ENCODE data around the gene IFI27L1. TPM values are rescaled to one million over a fixed set of nuclear protein-coding genes. Genes with fewer than 3 reads are reported as not detected.
A peak's percentile ranks its signal among the peaks of the same experiment; 100 is the strongest.

Gene IFI27L1
- total RNA-seq (31.1 and 31.8 TPM in 2 replicates), polyA plus RNA-seq (32.9 and 38.1 TPM in 2 replicates), polyA minus RNA-seq (9.7 and 13.9 TPM in 2 replicates), Bru-seq, nascent RNA (percentile 63 among the genes with signal in this experiment), BruChase-seq, experiment 1, labeled RNA remaining after a 6-hour chase (percentile 67 among the genes with signal in this experiment), BruChase-seq, experiment 2, labeled RNA remaining after a 2-hour chase (percentile 68 among the genes with signal in this experiment)
- polyA plus RNA-seq (2011; cell fraction: cytosol; rRNA removed) = 28.3 and 28.8 TPM in 2 replicates
- 23.2 and 26.8 TPM in 2 replicates for polyA plus RNA-seq (2011; cell fraction: nucleus; rRNA removed)
- polyA plus RNA-seq (2012) = 12.9 and 14.3 TPM in 2 replicates
- polyA minus RNA-seq (2011; cell fraction: cytosol; rRNA and poly(A)+ RNA removed) = 5.0 TPM
- 6.0 and 7.1 TPM in 2 replicates for polyA minus RNA-seq (2011; cell fraction: nucleus; rRNA and poly(A)+ RNA removed)
- long read RNA-seq, transcript IFI27L1-209 (5 exons, 680 nt) = major isoform, 26 of 58 reads
- long read RNA-seq, partial matches to known transcripts = 3 of 58 reads
- long read RNA-seq, other reads (novel, unspliced or antisense) = 28 of 58 reads

GRCh38 chr14:94080621-94081385 lies at the start of gene IFI27L1, which contains the start of gene DDX24:
IFI27L1 (plus strand) TSS chr14:94081310; CDS start chr14:94096938, 15,628 bp downstream.
DDX24 (minus strand) TSS chr14:94081202; CDS start chr14:94079742, 1,460 bp downstream.
- no peaks in the 10 kb centered on the region for H3K9me1 ChIP-seq (replicated peaks; ENCODE audit: control insufficient read depth, extremely low read depth, insufficient read depth, low read length)
- ChIA-PET CTCF (interaction anchor here (0.6 to 2.9 kb wide), 10 partner anchors 14 to 61 kb away, joined by 3 to 16 read pairs (median 4); partner anchors contain the start of gene IFI27L2), POLR2A (interaction anchor here (0.7 to 2.0 kb wide), 5 partner anchors 12 to 52 kb away, joined by 3 to 5 read pairs (median 4); partner anchors contain the start of genes IFI27 and IFI27L2)
- DNase-seq (ENCODE audit: low read depth, low spot score) (peak; percentile 97), FAIRE-seq (peak; percentile 84)
- H3K4me1 ChIP-seq (ENCODE audit: control insufficient read depth, extremely low read depth, insufficient read depth, low read length) = peaks cover 29% of the 10 kb centered on the region
- BruUV-seq (replicated peaks) = no TSS peak
- H3K36me3 ChIP-seq (ENCODE audit: control insufficient read depth in 2 of 2, extremely low read depth in 1 of 2, insufficient read depth in 2 of 2, low read length in 2 of 2) = peaks cover 3 to 5% of the 10 kb centered on the region in 2 experiments
- intact Hi-C loops (cut with micrococcal nuclease) (loop anchor here (1.0 to 5.0 kb wide), 4 partner anchors 30 to 91 kb away; partner anchors contain the start of gene PPP4R4), dilution Hi-C loops (cut with MboI; ENCODE audit: extremely low pct_ligation_motif_present, low sequenced_read_pairs) (no loop called here)
- peak within 1 kb of the TSS; percentile 67 to 88 (median 82) for H3K4me3 ChIP-seq (replicated peaks in 1 of 3; ENCODE audit: insufficient read depth in 1 of 3, low read depth in 1 of 3, low read length in 3 of 3)
- peak within 1 kb of the TSS; percentile 80 for H3K27ac ChIP-seq (ENCODE audit: insufficient read depth, low read depth, low read length)
- peaks cover 4% of the 10 kb centered on the region for H4K20me1 ChIP-seq (replicated peaks; ENCODE audit: control insufficient read depth, extremely low read depth, insufficient read depth, low read length)
- H3K27me3 ChIP-seq (ENCODE audit: control insufficient read depth in 2 of 2, insufficient read depth in 2 of 2, low read length in 2 of 2) = no peaks in the 10 kb centered on the region
- peak within 1 kb of the TSS; percentile 95 for H3K4me2 ChIP-seq (ENCODE audit: insufficient read depth, low read length)
- peak within 1 kb of the TSS; percentile 89 for H3K9ac ChIP-seq (replicated peaks; ENCODE audit: extremely low read depth, insufficient read depth, low read length)
- peaks cover 51% of the 10 kb centered on the region for H3K79me2 ChIP-seq (ENCODE audit: control insufficient read depth, insufficient read depth, low read length)
- peak within 1 kb of the TSS; percentile 78 for H2AFZ ChIP-seq (ENCODE audit: low read depth, low read length)
- TF ChIP-seq POLR2A (IDR thresholded peaks at IDR 0.05; ENCODE audit: low read depth, low read length) (peak; percentile 95), EZH2 (IDR thresholded peaks at IDR 0.05; ENCODE audit: borderline replicate concordance, low read depth, low read length, severe bottlenecking) (no peak), POLR2AphosphoS5 (IDR thresholded peaks at IDR 0.05; ENCODE audit: insufficient read depth, low read depth, low read length) (peak; percentile 66)
- no peaks in the 10 kb centered on the region for H3K9me3 ChIP-seq (replicated peaks; ENCODE audit: control insufficient read depth, insufficient read depth, low read length)

- no peak for FAIRE-seq
- intact Hi-C loops (cut with micrococcal nuclease) = no loop called here
- CTCF ChIA-PET = interaction anchor here (1.3 to 10.5 kb wide), 3 partner anchors 100 to 109 kb away, joined by 5 to 347 read pairs (median 7); no protein-coding TSS in a partner anchor
These were observed 49.2 kb upstream of the IFI27L1 start for GRCh38 chr14:94031883-94032279.

More at GRCh38 chr14:94031883-94032279, 49.2 kb upstream of the IFI27L1 start:
- Histone ChIP-seq H3K4me3 (replicated peaks in 1 of 3; ENCODE audit: insufficient read depth in 1 of 3, low read depth in 1 of 3, low read length in 3 of 3) (no peak overlapping the region), H3K79me2 (ENCODE audit: control insufficient read depth, insufficient read depth, low read length) (no peaks in the 10 kb centered on the region), H3K9me1 (replicated peaks; ENCODE audit: control insufficient read depth, extremely low read depth, insufficient read depth, low read length) (no peaks in the 10 kb centered on the region), H2AFZ (ENCODE audit: low read depth, low read length) (no peak overlapping the region), H4K20me1 (replicated peaks; ENCODE audit: control insufficient read depth, extremely low read depth, insufficient read depth, low read length) (no peaks in the 10 kb centered on the region), H3K36me3 (ENCODE audit: control insufficient read depth in 2 of 2, extremely low read depth in 1 of 2, insufficient read depth in 2 of 2, low read length in 2 of 2) (no peaks in the 10 kb centered on the region), H3K4me2 (ENCODE audit: insufficient read depth, low read length) (no peak overlapping the region), H3K27me3 (ENCODE audit: control insufficient read depth in 2 of 2, insufficient read depth in 2 of 2, low read length in 2 of 2) (no peaks in the 10 kb centered on the region), H3K4me1 (ENCODE audit: control insufficient read depth, extremely low read depth, insufficient read depth, low read length) (peaks cover 10% of the 10 kb centered on the region), H3K27ac (ENCODE audit: insufficient read depth, low read depth, low read length) (no peak overlapping the region), H3K9ac (replicated peaks; ENCODE audit: extremely low read depth, insufficient read depth, low read length) (no peak overlapping the region), H3K9me3 (replicated peaks; ENCODE audit: control insufficient read depth, insufficient read depth, low read length) (no peaks in the 10 kb centered on the region)
- TF ChIP-seq GATA2 (IDR thresholded peaks at IDR 0.05; ENCODE audit: insufficient read depth, insufficient read length, low read depth, low read length) (no peak), EZH2 (IDR thresholded peaks at IDR 0.05; ENCODE audit: borderline replicate concordance, low read depth, low read length, severe bottlenecking) (no peak), MYC (IDR thresholded peaks at IDR 0.05; ENCODE audit: low read depth, low read length) (no peak), MAX (IDR thresholded peaks at IDR 0.05; ENCODE audit: insufficient read depth, insufficient read length) (no peak), CTCF (IDR thresholded peaks at IDR 0.05; ENCODE audit: extremely low read depth in 1 of 2, insufficient read depth in 1 of 2, low read depth in 1 of 2, low read length in 2 of 2) (no peak), POLR2AphosphoS5 (IDR thresholded peaks at IDR 0.05; ENCODE audit: insufficient read depth, low read depth, low read length) (no peak), JUN (IDR thresholded peaks at IDR 0.05; ENCODE audit: borderline replicate concordance, insufficient read depth, insufficient read length, low read depth) (no peak), FOS (IDR thresholded peaks at IDR 0.05; ENCODE audit: borderline replicate concordance, insufficient read depth, low read length) (no peak), POLR2A (IDR thresholded peaks at IDR 0.05; ENCODE audit: low read depth, low read length) (no peak)
- POLR2A ChIA-PET = no interaction called here
- DNase-seq (ENCODE audit: low read depth, low spot score) = no peak
- no TSS peak for BruUV-seq (replicated peaks)
- dilution Hi-C loops (cut with MboI; ENCODE audit: extremely low pct_ligation_motif_present, low sequenced_read_pairs) = no loop called here

All from endothelial cell of umbilical vein (primary cell).